ENCODE measurements around the gene UXS1.

DNA sequence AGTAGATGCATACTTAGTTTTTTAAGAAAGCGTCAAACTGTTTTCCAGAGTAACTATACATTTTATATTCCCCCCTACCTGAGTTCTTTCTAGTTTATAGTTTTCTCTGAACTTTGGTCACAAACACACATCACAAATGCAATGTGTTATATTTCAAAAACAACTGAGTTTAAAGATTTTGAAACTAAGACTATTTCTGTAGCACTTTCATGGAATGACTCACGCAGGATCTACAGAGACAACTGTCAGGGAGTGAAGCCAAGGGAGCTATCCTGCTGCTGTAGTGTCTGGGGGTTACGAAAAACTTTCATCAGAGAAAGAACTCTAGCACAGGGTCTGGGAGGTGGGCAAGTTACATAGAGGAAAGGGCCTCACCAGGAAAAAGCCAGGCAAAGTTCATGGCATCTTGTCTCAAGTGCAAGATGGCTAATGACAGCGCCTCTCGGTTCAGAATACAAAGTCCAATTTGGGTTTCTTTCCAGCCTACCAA is 66.8 kb downstream of the UXS1 start:
- TF ChIP-seq EZH2phosphoT487 (IDR thresholded peaks at IDR 0.05; ENCODE audit: insufficient read depth, low read depth) (no peak), EZH2 (IDR thresholded peaks at IDR 0.05; ENCODE audit: insufficient read depth, poor library complexity, severe bottlenecking) (no peak)

Measured in GM23248 (cell line).